GM13976 (cell line): ENCODE data around the gene USP7.
"Not testable (repeated sequence)": the region's sequence is repeated elsewhere in the genome, so short reads cannot be mapped to it uniquely, and the experiment has no call there.

Experiments
- DNase-seq: peaks from one replicate; pipeline ENCODE4 v3.0.0; 2012; ENCODE audit warnings: low spot score
- in situ Hi-C: fragments of 300-500 bp; cut with MboI; formaldehyde crosslinking; loops from one replicate; pipeline ENCODE4 v1.12.0; 2022; ENCODE audit warnings: low sequenced_read_pairs, mixed read lengths, inconsistent platforms; ENCODE audit not compliant: unreplicated experiment
- TF ChIP-seq, protein P1 (sequence below): IDR thresholded peaks from 2 replicates; pipeline ENCODE4 v1.5.1; 2012; ENCODE audit warnings: borderline replicate concordance, mild to moderate bottlenecking; ENCODE audit not compliant: insufficient read depth; ENCODE audit errors: extremely low read depth, missing control alignments, control extremely low read depth

Gene USP7

DNA sequence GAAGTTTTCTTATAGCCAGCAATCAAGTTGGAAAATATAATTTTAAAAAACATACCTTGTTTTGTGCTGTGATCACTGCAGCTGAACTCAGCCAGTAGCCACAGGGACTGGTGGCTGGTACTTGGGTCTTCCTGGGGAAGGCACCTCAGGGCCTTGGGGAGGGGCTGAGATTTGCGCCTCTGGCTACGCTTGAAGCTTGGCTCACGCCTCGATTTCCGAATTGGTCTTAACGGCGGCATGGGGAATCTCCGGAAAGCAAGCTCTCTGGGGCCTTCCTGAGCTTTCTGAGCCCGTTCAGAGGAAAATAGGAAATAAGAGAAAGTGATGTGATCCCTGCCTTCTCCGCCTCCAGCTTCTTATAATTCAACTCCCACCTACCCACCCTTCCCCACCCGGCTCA is 11.3 kb upstream of the USP7 start:
- DNase-seq = no peak
- in situ Hi-C loops = no loop called here
- TF ChIP-seq, protein P1, sequence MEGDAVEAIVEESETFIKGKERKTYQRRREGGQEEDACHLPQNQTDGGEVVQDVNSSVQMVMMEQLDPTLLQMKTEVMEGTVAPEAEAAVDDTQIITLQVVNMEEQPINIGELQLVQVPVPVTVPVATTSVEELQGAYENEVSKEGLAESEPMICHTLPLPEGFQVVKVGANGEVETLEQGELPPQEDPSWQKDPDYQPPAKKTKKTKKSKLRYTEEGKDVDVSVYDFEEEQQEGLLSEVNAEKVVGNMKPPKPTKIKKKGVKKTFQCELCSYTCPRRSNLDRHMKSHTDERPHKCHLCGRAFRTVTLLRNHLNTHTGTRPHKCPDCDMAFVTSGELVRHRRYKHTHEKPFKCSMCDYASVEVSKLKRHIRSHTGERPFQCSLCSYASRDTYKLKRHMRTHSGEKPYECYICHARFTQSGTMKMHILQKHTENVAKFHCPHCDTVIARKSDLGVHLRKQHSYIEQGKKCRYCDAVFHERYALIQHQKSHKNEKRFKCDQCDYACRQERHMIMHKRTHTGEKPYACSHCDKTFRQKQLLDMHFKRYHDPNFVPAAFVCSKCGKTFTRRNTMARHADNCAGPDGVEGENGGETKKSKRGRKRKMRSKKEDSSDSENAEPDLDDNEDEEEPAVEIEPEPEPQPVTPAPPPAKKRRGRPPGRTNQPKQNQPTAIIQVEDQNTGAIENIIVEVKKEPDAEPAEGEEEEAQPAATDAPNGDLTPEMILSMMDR = no peak

DNA sequence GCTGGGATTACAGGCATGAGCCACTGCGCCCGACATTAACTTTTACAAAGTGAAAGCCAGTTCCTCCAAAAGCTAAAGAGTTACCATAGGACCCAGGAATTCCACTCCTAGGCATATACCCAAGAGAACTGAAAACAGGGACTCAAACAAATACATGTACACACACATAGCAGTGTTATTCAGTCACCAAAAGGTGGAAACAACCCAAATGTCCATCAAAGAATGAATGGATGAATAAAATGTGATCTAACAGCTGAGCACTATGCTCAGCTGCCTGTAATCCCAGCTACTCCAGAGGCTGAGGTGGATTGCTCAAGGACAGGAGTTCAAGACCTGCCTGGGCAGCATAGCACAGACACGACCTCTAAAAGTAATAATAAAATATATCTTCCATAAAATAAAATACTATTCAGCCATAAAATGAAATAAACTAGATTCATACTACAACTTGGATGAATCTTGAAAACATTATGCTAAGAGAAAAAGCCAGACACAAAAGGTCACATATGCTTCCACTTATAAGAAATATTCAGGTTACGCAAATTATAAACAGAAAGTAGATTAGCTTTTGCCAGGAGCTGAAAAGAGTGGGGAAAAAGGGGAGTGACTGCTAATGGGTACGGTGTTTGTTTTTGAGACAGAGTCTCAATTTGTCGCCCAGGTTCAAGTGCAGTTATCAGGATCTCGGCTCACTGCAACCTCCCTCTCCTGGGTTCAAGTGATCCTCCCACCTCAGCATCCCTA is 9.3 kb upstream of the USP7 start:
- TF ChIP-seq, protein P1 = no peak
- DNase-seq = no peak
- in situ Hi-C loops = no loop called here

DNA sequence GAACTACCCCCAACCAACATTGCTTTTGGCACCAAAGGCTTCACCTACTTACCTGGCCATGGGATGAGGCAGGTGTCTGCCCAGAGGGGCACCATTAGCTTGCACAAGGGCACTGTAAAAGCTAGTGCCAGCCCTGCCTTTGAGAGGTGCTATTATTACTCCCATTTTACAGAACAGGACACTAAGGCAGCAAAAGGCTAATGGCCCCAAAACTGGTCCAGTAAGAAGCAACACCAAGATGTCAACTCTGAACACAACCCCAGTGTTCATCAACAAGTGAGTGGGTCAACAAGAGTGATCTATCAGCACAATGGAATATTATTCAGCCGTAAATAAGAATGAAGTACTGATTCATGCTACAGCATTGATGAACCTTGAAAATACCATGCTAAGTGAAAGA is 7.7 kb upstream of the USP7 start:
- in situ Hi-C loops = no loop called here
- TF ChIP-seq, protein P1 = no peak
- no peak for DNase-seq

DNA sequence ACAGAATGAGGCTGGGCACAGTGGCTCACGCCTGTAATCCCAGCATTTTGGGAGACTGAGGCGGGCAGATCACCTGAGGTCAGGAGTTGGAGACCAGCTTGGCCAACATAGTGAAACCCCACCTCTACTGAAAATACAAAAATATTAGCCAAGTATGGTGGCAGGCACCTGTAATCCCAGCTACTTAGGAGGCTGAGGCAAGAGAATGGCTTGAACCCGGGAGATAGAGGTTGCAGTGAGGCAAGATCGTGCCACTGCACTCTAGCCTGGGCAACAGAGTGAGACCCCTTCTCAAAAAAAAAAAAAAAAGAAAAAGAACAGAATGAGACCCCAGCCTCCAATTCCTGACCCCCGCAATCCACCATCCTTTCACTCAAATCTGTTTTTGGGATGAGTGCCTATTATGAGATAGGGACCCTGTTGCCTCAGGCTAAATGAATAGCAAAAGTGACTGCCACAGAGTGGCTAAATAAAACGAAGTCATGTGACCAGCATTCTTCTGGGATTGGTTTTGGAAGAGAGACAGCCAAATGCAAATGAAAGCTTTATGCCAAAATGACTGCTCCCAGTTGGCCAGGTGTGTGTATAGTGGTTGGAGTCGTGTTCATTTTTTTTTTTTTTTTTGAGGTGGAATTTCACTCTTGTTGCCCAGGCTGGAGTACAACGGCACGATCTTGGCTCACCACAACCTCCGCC is 5.6 kb upstream of the USP7 start:
- DNase-seq, in situ Hi-C loops: not testable (repeated sequence)

DNA sequence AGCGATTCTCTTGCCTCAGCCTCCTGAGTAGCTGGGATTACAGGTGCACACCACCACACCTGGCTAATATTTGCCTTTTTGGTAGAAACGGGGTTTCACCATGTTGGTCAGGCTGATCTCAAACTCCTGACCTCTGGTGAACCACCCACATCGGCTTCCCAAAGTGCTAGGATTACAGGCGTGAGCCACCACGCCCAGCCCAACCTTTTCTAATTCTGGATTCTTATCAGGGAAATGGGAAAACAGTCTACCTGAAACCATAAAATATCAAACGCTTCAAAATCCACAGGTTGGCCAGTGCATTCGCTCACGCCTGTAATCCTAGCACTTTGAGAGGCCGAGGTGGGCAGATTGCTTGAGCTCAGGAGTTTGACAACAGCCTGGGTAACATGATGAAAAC is 4.3 kb upstream of the USP7 start:
- DNase-seq, in situ Hi-C loops: not testable (repeated sequence)

DNA sequence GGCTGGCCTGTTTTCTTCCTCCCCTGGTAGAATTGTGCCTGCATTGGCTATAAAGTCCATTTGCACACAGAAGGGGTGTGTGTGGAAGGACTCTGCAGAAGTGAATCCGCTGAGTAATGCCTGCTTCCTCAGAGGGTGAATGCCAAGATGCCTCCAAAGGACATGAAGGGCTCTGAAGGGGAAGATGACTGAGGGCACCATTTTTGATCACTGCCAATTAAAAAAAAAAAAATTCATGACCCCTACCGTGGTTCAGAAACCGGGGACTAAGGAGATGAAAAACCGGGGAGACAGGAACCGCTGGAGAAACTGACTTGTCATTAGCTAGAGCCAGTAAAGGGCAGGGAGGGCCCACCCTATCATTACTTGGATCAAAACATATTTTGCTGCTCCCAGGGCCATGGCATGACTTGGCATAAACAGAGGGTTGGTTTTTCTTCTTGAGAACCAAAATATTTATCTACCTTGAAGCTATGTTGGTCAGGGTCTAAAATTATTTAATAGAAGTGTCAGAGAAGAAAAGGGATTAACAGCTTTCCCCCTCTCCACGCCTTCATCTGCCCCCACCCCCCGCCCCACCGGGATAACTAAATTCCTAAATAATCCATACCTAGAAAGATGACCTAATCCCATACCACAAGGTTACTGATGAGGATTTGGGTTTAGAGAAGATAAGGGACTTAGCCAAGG is 3.6 kb upstream of the USP7 start:
- in situ Hi-C loops = no loop called here
- TF ChIP-seq, protein P1 = no peak
- no peak for DNase-seq

DNA sequence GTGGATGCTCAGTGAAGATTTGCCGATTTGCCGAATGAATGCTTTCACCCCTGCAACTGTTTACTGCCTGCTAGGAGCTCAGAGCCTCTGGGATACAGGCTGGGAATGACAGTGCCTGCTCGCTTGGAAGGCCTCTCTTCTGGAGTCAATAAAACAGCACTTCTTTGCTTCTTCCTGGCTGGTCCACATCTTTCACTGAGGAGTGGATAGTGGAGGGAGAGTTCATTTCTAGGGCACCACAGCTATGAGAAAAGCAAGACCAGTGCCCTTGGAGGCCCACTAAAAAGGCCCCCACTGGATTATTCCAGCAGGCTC is 3.1 kb upstream of the USP7 start:
- DNase-seq = no peak
- TF ChIP-seq, protein P1 = no peak
- in situ Hi-C loops = no loop called here
